ENCODE measurements around the gene CDC14A. TPM values are rescaled to one million over a fixed set of nuclear protein-coding genes. Genes with fewer than 3 reads are reported as not detected.

Gene CDC14A
- total and polyA plus RNA-seq, 2 of the 8 experiments (the other 6 are each of a cell fraction or from before 2014, with no cell fraction given), result 3.2 to 8.9 TPM

DNA sequence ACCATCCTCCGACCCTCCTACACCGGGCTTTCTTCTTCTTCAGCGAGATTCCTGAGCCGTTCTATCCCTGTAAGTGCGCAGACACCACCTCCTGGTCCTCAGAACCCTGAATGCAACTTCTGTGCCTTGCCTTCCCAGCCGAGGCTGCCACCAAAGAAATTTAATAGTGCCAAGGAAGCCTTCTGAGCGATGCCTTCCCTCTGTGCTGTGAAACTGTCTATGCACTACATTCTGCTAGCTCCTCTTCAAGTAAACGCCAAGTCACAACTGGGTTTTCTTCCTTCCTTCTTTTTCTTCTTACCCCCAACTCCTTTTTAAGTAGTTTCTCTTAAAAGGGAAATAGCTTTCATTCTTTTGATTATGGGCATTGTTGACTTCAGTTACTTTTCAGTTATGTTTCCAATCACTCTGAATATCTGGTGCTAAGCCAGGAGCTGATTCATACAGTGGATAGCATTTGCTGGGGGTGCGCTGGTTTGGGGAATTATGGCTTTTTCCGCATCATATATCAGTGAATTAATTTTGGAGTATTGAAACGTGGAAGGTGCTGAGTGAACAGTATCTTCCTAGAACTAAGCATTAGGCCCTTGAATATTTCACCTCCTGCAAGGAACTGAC, 147.0 kb downstream of the CDC14A start:
- no peak overlapping the region for H2BK12ac ChIP-seq (ENCODE audit: low read depth, low read length)
- no peak overlapping the region for H3K56ac ChIP-seq (replicated peaks; ENCODE audit: insufficient read length, low read depth, low read length)
- H2AK5ac ChIP-seq (ENCODE audit: low read depth, low read length), result no peak overlapping the region
- no peak overlapping the region for H4K91ac ChIP-seq (replicated peaks; ENCODE audit: insufficient read length, low read length)
- POLR2A ChIA-PET (ENCODE audit: partially characterized antibody), result no interaction called here
- H3K4me2 ChIP-seq (ENCODE audit: insufficient read depth in 1 of 2, low read depth in 2 of 2, low read length in 2 of 2), result no peak overlapping the region
- H2AFZ ChIP-seq (ENCODE audit: low read length), result no peak overlapping the region
- H2BK120ac ChIP-seq (replicated peaks; ENCODE audit: low read depth, low read length), result no peak overlapping the region
- H3K79me2 ChIP-seq (ENCODE audit: control insufficient read depth in 1 of 2, insufficient read depth in 2 of 2, low read length in 2 of 2), result no peaks in the 10 kb centered on the region
- no peak overlapping the region for H3K18ac ChIP-seq (ENCODE audit: extremely low read depth, low read length)
- DNase-seq (ENCODE audit: low read depth in 1 of 2, low spot score in 2 of 2) (no peak), FAIRE-seq (no peak)
- H3K4me3 ChIP-seq (ENCODE audit: extremely low read depth in 1 of 4, insufficient read depth in 2 of 4, low read depth in 3 of 4, low read length in 4 of 4), result no peak overlapping the region
- CTCF ChIA-PET (ENCODE audit: partially characterized antibody), result interaction anchor here (1.2 kb wide), 1 partner anchor 40 kb away, joined by 3 read pairs; no protein-coding TSS in a partner anchor
- H4K8ac ChIP-seq (ENCODE audit: extremely low read depth, insufficient read depth, low read length), result no peak overlapping the region
- 93% methylated on average over 11 of the region's 11 CpGs; no CpG with 5 or more reads in 1 of the 2 experiments for WGBS, 2 experiments (ENCODE audit: extremely low coverage in 1 of 2, insufficient coverage in 1 of 2, insufficient read length in 1 of 2, insufficient replicate concordance in 2 of 2, low coverage in 1 of 2, low lambda C conversion rate in 2 of 2, missing lambda C conversion rate in 1 of 2)
- H2BK5ac ChIP-seq (ENCODE audit: low read depth, low read length), result no peak overlapping the region
- no peaks in the 10 kb centered on the region for H3K4me1 ChIP-seq (replicated peaks in 1 of 4; ENCODE audit: control insufficient read depth in 3 of 4, insufficient read depth in 4 of 4, low read length in 3 of 4)
- no peak overlapping the region for H3K14ac ChIP-seq (ENCODE audit: insufficient read length)
- no peak overlapping the region for H3K23ac ChIP-seq (ENCODE audit: insufficient read length)
- no peaks in the 10 kb centered on the region; the same call in 1 of the 2 replicates for H3K23me2 ChIP-seq (ENCODE audit: low read depth, low read length)
- H3K36me3 ChIP-seq (ENCODE audit: control insufficient read depth in 2 of 4, insufficient read depth in 4 of 4, low read length in 3 of 4), result peaks cover 0 to 11% (median 5%) of the 10 kb centered on the region in 4 experiments; a peak in 4 of 8 replicates
- peaks cover 0 to 2% (median 0%) of the 10 kb centered on the region in 4 experiments; a peak in 1 of 7 replicates for H3K27me3 ChIP-seq (replicated peaks in 1 of 4; ENCODE audit: control insufficient read depth in 3 of 4, extremely low read depth in 1 of 4, insufficient read depth in 3 of 4, low read length in 3 of 4)
- no peak overlapping the region for H4K5ac ChIP-seq (ENCODE audit: insufficient read length, low read depth, low read length)
- no peak overlapping the region for H3K9ac ChIP-seq (replicated peaks in 1 of 4; ENCODE audit: extremely low read depth in 1 of 4, low read depth in 3 of 4, low read length in 3 of 4)
- H3K4ac ChIP-seq (replicated peaks; ENCODE audit: insufficient read length, low read depth, low read length), result no peak overlapping the region
- H3K9me3 ChIP-seq (ENCODE audit: insufficient read depth in 2 of 2, low read depth in 1 of 2, low read length in 1 of 2), result no peaks in the 10 kb centered on the region
- no peaks in the 10 kb centered on the region for H4K20me1 ChIP-seq (replicated peaks in 1 of 2; ENCODE audit: control insufficient read depth in 1 of 2, insufficient read depth in 2 of 2, low read length in 2 of 2)
- H3K79me1 ChIP-seq (ENCODE audit: low read depth, low read length), result no peaks in the 10 kb centered on the region
- no peak overlapping the region for H2BK15ac ChIP-seq (ENCODE audit: low read length)
- H2BK20ac ChIP-seq (ENCODE audit: low read length), result no peak overlapping the region
- no peak overlapping the region for H3K27ac ChIP-seq (ENCODE audit: low read depth, low read length)
- TF ChIP-seq ASH2L (IDR thresholded peaks at IDR 0.05; ENCODE audit: low read length), result no peak
- no peak for TF ChIP-seq NRF1 (IDR thresholded peaks at IDR 0.05; ENCODE audit: low read depth, low read length)
- TF ChIP-seq GTF2F1 (IDR thresholded peaks at IDR 0.05; ENCODE audit: borderline replicate concordance, low read depth, low read length), result no peak
- TF ChIP-seq KDM4A (IDR thresholded peaks at IDR 0.05; ENCODE audit: low read depth, low read length, severe bottlenecking), result no peak
- TF ChIP-seq YY1 (IDR thresholded peaks at IDR 0.05; ENCODE audit: low read depth, low read length), result no peak
- no peak for TF ChIP-seq BRCA1 (IDR thresholded peaks at IDR 0.05; ENCODE audit: low read depth, low read length)
- no peak for TF ChIP-seq TEAD4 (IDR thresholded peaks at IDR 0.05; ENCODE audit: low read depth, low read length)
- TF ChIP-seq RBBP5 (IDR thresholded peaks at IDR 0.05; ENCODE audit: borderline replicate concordance, low read depth, low read length), result no peak
- no peak for TF ChIP-seq CBX5 (IDR thresholded peaks at IDR 0.05; ENCODE audit: low read depth, low read length)
- no peak for TF ChIP-seq CHD1 (IDR thresholded peaks at IDR 0.05; ENCODE audit: low read depth, low read length)
- TF ChIP-seq BACH1 (IDR thresholded peaks at IDR 0.05; ENCODE audit: low read length), result no peak

Measured in H1 (cell line).